ENCODE measurements around the gene ZBTB12.

Gene ZBTB12

DNA sequence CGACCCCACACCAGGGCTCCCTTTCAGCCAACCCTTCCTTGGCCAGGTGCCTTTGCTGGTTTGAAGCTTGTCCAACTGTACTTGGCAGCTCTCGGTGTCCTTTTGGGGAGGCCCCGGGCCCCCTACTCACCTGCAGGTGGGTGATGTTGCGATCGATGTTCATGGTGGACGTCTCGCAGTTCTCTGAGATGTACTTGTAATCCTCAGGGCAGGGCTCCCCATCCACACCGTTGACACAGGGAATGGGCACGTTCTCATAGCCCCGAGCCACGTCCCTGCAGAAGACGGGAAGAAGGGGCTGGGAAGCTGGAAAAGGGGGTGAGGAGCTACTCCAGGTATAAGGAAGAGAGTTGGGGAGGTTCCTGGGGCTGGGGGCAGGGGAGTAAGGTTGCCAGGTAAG, 18.2 kb downstream of the ZBTB12 start:
- Histone ChIP-seq H3K9me3 (ENCODE audit: low read length) (no peaks in the 10 kb centered on the region), H3K9ac (ENCODE audit: low read length) (no peak overlapping the region), H3K4me2 (ENCODE audit: low read length) (no peak overlapping the region), H3K27me3 (ENCODE audit: insufficient read depth, low read length) (no peaks in the 10 kb centered on the region), H3K9me2 (ENCODE audit: low read depth, low read length) (no peaks in the 10 kb centered on the region), H3K27ac (ENCODE audit: low read depth, low read length, poor library complexity, severe bottlenecking) (no peak overlapping the region), H3F3A (ENCODE audit: insufficient read depth, low read length) (no peaks in the 10 kb centered on the region), H3K4me3 (ENCODE audit: low read depth, low read length, poor library complexity, severe bottlenecking) (no peak overlapping the region), H4K20me1 (ENCODE audit: insufficient read depth, low read length) (no peaks in the 10 kb centered on the region), H3K4me1 (ENCODE audit: insufficient read depth, low read length, severe bottlenecking) (no peaks in the 10 kb centered on the region), H3K79me2 (ENCODE audit: insufficient read depth, low read length) (no peaks in the 10 kb centered on the region), H2AFZ (ENCODE audit: low read length) (no peak overlapping the region), H3K36me3 (ENCODE audit: insufficient read depth, low read length) (peaks cover 84% of the 10 kb centered on the region)
- TF ChIP-seq EZH2 (IDR thresholded peaks at IDR 0.05; ENCODE audit: borderline replicate concordance, low read length): no peak
- TF ChIP-seq, protein P1, sequence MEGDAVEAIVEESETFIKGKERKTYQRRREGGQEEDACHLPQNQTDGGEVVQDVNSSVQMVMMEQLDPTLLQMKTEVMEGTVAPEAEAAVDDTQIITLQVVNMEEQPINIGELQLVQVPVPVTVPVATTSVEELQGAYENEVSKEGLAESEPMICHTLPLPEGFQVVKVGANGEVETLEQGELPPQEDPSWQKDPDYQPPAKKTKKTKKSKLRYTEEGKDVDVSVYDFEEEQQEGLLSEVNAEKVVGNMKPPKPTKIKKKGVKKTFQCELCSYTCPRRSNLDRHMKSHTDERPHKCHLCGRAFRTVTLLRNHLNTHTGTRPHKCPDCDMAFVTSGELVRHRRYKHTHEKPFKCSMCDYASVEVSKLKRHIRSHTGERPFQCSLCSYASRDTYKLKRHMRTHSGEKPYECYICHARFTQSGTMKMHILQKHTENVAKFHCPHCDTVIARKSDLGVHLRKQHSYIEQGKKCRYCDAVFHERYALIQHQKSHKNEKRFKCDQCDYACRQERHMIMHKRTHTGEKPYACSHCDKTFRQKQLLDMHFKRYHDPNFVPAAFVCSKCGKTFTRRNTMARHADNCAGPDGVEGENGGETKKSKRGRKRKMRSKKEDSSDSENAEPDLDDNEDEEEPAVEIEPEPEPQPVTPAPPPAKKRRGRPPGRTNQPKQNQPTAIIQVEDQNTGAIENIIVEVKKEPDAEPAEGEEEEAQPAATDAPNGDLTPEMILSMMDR (IDR thresholded peaks at IDR 0.05; ENCODE audit: low read length): no peak

- H3K27ac ChIP-seq (ENCODE audit: low read depth, low read length, poor library complexity, severe bottlenecking): no peak overlapping the region
- no peaks in the 10 kb centered on the region for H3K4me1 ChIP-seq (ENCODE audit: insufficient read depth, low read length, severe bottlenecking)
- no peak overlapping the region for H3K4me2 ChIP-seq (ENCODE audit: low read length)
- H3K79me2 ChIP-seq (ENCODE audit: insufficient read depth, low read length): no peaks in the 10 kb centered on the region
- H3K9me3 ChIP-seq (ENCODE audit: low read length): no peaks in the 10 kb centered on the region
- H3K9ac ChIP-seq (ENCODE audit: low read length): no peak overlapping the region
- no peaks in the 10 kb centered on the region for H3K9me2 ChIP-seq (ENCODE audit: low read depth, low read length)
- TF ChIP-seq EZH2 (IDR thresholded peaks at IDR 0.05; ENCODE audit: borderline replicate concordance, low read length): no peak
- TF ChIP-seq, protein P1 (IDR thresholded peaks at IDR 0.05; ENCODE audit: low read length): no peak
- no peaks in the 10 kb centered on the region for H4K20me1 ChIP-seq (ENCODE audit: insufficient read depth, low read length)
- no peak overlapping the region for H3K4me3 ChIP-seq (ENCODE audit: low read depth, low read length, poor library complexity, severe bottlenecking)
- H3F3A ChIP-seq (ENCODE audit: insufficient read depth, low read length): no peaks in the 10 kb centered on the region
- peaks cover 71% of the 10 kb centered on the region for H3K36me3 ChIP-seq (ENCODE audit: insufficient read depth, low read length)
- H2AFZ ChIP-seq (ENCODE audit: low read length): no peak overlapping the region
- no peaks in the 10 kb centered on the region for H3K27me3 ChIP-seq (ENCODE audit: insufficient read depth, low read length)
These were observed 19.5 kb downstream of the ZBTB12 start for GRCh38 chr6:31882344-31882743.

DNA sequence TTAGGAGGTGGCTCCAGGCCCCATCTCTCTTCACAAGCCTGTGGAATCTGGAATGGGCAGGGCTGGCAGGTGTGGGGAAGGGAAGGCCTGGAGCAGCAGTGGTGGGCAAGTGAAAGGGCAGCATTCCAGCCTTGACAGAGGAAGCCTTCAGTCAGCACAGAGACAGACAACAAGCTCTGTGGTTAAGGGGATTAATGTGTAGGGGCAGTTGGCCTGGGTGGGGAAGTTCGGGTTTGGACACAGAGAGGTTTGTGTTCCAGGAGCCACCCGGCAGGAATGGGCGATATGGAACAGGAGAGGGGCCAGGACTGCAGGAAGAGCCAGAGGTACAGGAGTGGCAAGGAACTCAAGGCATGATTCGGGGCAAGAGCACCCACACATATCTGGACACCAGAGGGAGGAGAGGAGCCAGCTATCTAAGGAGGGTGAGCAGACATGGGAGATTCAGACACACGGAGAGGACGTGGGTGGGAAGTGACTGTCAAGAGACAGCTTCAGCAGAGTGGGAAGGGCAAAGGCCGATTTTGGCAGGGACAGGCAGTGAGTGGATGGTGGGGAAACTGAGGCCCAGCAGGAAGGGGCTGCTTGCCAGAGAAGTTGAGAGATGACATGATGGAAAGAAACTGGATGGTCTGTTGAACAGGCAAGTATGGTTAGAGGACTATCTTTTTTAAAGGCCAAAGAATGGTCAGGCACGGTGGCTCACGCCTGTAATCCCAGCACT, 20.6 kb downstream of the ZBTB12 start:
- Histone ChIP-seq H3K4me3 (ENCODE audit: low read depth, low read length, poor library complexity, severe bottlenecking) (no peak overlapping the region), H2AFZ (ENCODE audit: low read length) (no peak overlapping the region), H3K9me3 (ENCODE audit: low read length) (no peaks in the 10 kb centered on the region), H4K20me1 (ENCODE audit: insufficient read depth, low read length) (no peaks in the 10 kb centered on the region), H3K9me2 (ENCODE audit: low read depth, low read length) (no peaks in the 10 kb centered on the region), H3K79me2 (ENCODE audit: insufficient read depth, low read length) (no peaks in the 10 kb centered on the region), H3K27ac (ENCODE audit: low read depth, low read length, poor library complexity, severe bottlenecking) (no peak overlapping the region), H3K9ac (ENCODE audit: low read length) (no peak overlapping the region), H3K27me3 (ENCODE audit: insufficient read depth, low read length) (no peaks in the 10 kb centered on the region), H3F3A (ENCODE audit: insufficient read depth, low read length) (no peaks in the 10 kb centered on the region), H3K4me1 (ENCODE audit: insufficient read depth, low read length, severe bottlenecking) (no peaks in the 10 kb centered on the region), H3K36me3 (ENCODE audit: insufficient read depth, low read length) (peaks cover 60% of the 10 kb centered on the region), H3K4me2 (ENCODE audit: low read length) (no peak overlapping the region)
- TF ChIP-seq, protein P1 (IDR thresholded peaks at IDR 0.05; ENCODE audit: low read length): no peak
- no peak for TF ChIP-seq EZH2 (IDR thresholded peaks at IDR 0.05; ENCODE audit: borderline replicate concordance, low read length)

Measured in OCI-LY1 (cell line).